ENCODE data around the gene MRPL55. TPM values are rescaled to one million over a fixed set of nuclear protein-coding genes. Genes with fewer than 3 reads are reported as not detected.

MRPL55 gene
- total RNA-seq, 1 experiment from 2014 or later = 57.1 TPM

DNA sequence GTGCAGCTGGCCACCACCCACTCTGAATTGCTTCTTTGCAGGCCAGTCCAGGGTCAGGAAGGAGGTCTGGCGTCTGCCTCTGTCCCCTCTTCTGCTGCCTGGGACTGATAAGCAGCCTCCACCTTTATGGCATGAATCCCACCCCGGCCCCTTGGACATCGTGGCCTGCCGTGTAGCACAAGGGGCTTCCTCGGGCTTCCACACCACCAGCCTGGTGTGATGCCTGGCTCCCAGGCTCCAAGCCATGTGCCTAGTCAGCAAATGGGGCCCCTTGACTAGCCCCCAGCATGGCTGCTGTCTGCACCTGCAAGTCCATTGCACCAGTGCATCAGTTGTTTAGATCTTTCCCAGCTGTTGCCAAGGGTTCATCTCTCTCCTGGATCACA is 36.4 kb downstream of the MRPL55 start:
- no peak for DNase-seq (ENCODE audit: low read depth, low spot score)
- Histone ChIP-seq H3K9me2 (ENCODE audit: insufficient read depth) (no peaks in the 10 kb centered on the region), H3K36me3 (ENCODE audit: control insufficient read depth in 1 of 2, insufficient read depth in 2 of 2, low read length in 2 of 2) (no peaks in the 10 kb centered on the region), H3K79me2 (ENCODE audit: insufficient read depth, low read length) (no peaks in the 10 kb centered on the region), H3K9ac (ENCODE audit: low read length) (no peak overlapping the region), H3K27ac (ENCODE audit: low read depth, low read length) (no peak overlapping the region), H3K27me3 (ENCODE audit: insufficient read depth, low read length) (no peaks in the 10 kb centered on the region), H3K4me1 (ENCODE audit: control insufficient read depth in 1 of 2, insufficient read depth in 2 of 2, low read length in 2 of 2) (no peaks in the 10 kb centered on the region; a peak in 1 of 4 replicates), H3K4me2 (ENCODE audit: low read length) (no peak overlapping the region), H3K9me3 (ENCODE audit: control insufficient read depth in 1 of 2, insufficient read depth in 1 of 2, low read depth in 1 of 2, low read length in 2 of 2) (no peaks in the 10 kb centered on the region), H3K4me3 (replicated peaks in 1 of 2; ENCODE audit: low read depth in 1 of 2, low read length in 2 of 2) (no peak overlapping the region), H2AFZ (ENCODE audit: low read depth, low read length, poor library complexity, severe bottlenecking) (no peak overlapping the region), H4K20me1 (ENCODE audit: insufficient read depth) (no peaks in the 10 kb centered on the region)
- ChIA-PET RAD21 (ENCODE audit: low non-redundant PET in 1 of 2, low total read pairs in 2 of 2, uncharacterized antibody in 2 of 2, unreplicated experiment in 2 of 2) (no interaction called here), CTCF (no interaction called here), POLR2A (no interaction called here)
- intact Hi-C loops (cut with micrococcal nuclease) = loop anchor here (5.0 to 10.0 kb wide), 2 partner anchors 75 to 308 kb away; no protein-coding TSS in a partner anchor
- BruUV-seq (replicated peaks) = no TSS peak
- TF ChIP-seq, protein P1, sequence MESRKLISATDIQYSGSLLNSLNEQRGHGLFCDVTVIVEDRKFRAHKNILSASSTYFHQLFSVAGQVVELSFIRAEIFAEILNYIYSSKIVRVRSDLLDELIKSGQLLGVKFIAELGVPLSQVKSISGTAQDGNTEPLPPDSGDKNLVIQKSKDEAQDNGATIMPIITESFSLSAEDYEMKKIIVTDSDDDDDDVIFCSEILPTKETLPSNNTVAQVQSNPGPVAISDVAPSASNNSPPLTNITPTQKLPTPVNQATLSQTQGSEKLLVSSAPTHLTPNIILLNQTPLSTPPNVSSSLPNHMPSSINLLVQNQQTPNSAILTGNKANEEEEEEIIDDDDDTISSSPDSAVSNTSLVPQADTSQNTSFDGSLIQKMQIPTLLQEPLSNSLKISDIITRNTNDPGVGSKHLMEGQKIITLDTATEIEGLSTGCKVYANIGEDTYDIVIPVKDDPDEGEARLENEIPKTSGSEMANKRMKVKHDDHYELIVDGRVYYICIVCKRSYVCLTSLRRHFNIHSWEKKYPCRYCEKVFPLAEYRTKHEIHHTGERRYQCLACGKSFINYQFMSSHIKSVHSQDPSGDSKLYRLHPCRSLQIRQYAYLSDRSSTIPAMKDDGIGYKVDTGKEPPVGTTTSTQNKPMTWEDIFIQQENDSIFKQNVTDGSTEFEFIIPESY (IDR thresholded peaks at IDR 0.05; ENCODE audit: extremely low read depth, insufficient replicate concordance, low read length) = no peak
- no peak for TF ChIP-seq POLR2A (IDR thresholded peaks at IDR 0.05; ENCODE audit: borderline replicate concordance, extremely low read depth, insufficient read depth, insufficient read length)
- TF ChIP-seq ELF1 (IDR thresholded peaks at IDR 0.05; ENCODE audit: borderline replicate concordance, low read depth) = no peak
- no peak for TF ChIP-seq SIN3A (IDR thresholded peaks at IDR 0.05; ENCODE audit: low read depth)
- TF ChIP-seq FOSL1 (IDR thresholded peaks at IDR 0.05; ENCODE audit: low read depth) = no peak
- TF ChIP-seq MAX (IDR thresholded peaks at IDR 0.05) = no peak
- no peak for TF ChIP-seq REST (IDR thresholded peaks at IDR 0.05; ENCODE audit: low read depth)
- TF ChIP-seq CBX3 (IDR thresholded peaks at IDR 0.05; ENCODE audit: low read depth) = no peak
- TF ChIP-seq SRF (IDR thresholded peaks at IDR 0.05; ENCODE audit: low read depth) = no peak
- TF ChIP-seq CTCF (IDR thresholded peaks at IDR 0.05 in 2 of 3, conservative IDR thresholded peaks at IDR 0.05 in 1 of 3; ENCODE audit: borderline replicate concordance in 1 of 3, insufficient read depth in 1 of 3, low read depth in 2 of 3, low read length in 2 of 3) = no peak
- no peak for TF ChIP-seq JUND (IDR thresholded peaks at IDR 0.05)
- TF ChIP-seq YY1 (IDR thresholded peaks at IDR 0.05; ENCODE audit: extremely low read depth, insufficient replicate concordance, low read depth, low read length) = no peak
- TF ChIP-seq EZH2 (IDR thresholded peaks at IDR 0.05) = no peak
- TF ChIP-seq ZFX (IDR thresholded peaks at IDR 0.05) = no peak
- ATAC-seq = no peak

Data from HCT116 (cell line).